ENCODE results near the gene FBLN1.
"Not testable (repeated sequence)": the region's sequence is repeated elsewhere in the genome, so short reads cannot be mapped to it uniquely, and the experiment has no call there.

Gene FBLN1

GRCh38 chr22:45584621-45585436, 82.1 kb downstream of the FBLN1 start:
- DNase-seq (ENCODE audit: low read depth in 2 of 2) = no peak

- DNase-seq (ENCODE audit: low read depth in 2 of 2) = no peak
Measured at GRCh38 chr22:45585437-45585755, 82.7 kb downstream of the FBLN1 start.

DNA sequence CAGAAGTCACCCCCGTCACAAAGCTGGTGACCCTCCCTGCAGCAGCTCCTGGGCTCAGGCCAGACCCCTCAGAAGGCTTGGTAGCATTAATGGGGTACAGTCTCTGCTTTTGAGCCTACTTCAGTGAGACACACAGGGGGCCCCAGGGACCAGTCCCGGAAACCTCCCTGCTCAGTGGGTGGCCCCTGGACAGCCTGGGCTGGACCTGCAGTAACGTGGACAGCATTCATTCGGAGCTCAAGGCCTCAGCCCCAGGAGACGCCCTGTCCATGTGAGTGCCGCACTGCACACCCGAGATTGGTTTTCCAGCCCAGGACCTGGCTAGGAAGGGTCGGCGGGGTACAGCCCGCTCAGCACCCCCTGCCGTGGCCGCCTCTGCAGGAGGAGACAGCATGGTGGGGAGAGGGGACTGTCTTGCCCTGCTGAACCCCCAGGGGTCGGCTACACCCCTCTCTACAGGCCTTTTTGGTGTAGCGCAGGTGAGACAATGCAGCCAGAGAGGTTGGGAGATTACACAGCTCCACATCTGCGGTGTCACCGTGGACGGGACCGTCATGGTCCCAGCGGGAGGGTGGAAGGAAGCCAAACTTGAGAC, 83.4 kb downstream of the FBLN1 start:
- no peak for DNase-seq (ENCODE audit: low read depth in 2 of 2)

GRCh38 chr22:45586651-45587405, 84.1 kb downstream of the FBLN1 start:
- no peak for DNase-seq (ENCODE audit: low read depth in 2 of 2)

DNA sequence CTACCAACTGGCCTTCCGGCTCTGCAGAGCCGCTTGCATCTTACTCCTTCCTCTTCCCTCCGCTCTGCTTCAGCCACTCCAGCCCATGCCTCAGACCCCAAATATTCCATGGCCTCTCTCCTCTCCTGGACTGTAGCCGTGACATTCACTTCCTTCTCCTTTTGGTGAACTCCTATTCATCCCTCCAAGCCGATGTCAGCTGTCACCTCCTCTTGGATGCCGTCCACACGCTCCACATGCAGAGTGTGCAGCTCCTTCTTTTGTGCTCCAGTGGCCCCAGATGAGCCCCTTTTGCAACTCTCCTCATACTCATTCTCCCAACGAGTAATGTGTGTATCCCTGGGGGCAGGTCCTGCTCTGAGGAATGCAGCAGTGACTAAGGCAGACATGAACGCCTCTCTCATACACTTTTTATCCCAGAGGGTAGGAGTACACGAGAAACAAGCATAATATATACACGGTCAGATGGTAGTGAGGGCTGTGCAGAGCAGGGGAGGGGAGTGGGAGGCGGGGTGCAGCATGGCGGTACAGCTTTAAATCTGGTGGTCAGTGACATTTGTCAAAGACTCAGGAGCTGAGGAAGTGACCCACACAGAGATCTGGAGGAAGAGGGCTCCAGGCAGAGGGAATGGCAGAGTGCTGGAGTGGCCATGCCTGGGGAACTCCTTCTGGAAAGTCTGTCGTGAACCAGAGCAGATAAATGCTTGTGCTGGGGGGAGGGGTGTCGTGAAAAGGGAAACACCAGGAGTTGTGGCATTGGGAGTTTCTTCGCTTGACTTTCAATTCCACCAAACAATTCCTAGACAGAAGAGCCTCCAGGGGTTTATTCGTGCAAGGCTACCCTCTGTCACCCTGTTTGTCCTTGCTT, 85.2 kb downstream of the FBLN1 start:
- DNase-seq (ENCODE audit: low read depth in 2 of 2) = no peak

DNA sequence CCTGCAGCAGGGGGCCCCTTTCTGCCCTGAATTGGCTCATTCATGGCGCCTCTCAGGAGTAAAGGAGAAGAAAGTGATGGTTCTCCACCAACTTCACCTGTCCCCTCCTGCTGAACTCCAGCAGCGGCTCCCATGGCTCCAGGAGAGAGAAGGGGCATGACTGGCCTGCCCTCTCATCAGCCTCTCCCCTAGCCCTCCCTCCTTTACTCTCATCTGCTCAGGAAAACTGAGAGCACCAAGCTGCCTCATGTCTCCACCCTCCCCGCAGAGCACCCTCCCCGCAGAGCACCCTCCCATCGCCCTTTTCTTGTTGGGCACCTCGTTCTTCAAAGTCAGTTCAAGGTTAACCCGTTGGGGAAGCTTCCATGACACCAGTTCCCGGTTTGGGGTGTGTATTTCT, 86.9 kb downstream of the FBLN1 start:
- DNase-seq (ENCODE audit: low read depth in 2 of 2) = no peak

- DNase-seq (ENCODE audit: low read depth in 2 of 2) = no peak
Measured at GRCh38 chr22:45590262-45590661, 87.6 kb downstream of the FBLN1 start.

DNA sequence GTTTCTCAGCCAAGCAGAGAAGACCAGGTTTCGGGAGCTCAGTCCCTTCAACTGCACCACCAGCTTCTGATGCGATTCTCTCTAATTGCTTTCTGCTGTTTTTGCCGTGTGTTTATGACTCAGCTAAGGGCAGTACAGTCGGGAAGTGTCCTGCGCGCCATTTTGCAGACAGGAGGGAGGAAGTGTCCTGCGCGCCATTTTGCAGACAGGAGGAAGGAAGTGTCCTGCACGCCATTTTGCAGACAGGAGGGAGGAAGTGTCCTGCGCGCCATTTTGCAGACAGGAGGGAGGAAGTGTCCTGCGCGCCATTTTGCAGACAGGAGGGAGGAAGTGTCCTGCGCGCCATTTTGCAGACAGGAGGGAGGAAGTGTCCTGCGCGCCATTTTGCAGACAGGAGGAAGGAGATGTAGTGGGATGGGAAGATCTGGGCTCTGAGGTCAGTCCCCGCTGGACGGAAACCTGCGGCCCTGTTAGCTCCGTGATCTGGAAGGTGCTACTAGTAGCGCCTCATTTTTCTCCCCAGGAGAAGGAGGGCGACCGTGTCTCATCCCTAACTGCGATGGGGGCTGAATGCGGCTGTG, 89.0 kb downstream of the FBLN1 start:
- DNase-seq (ENCODE audit: low read depth in 2 of 2) = not testable (repeated sequence)

DNA sequence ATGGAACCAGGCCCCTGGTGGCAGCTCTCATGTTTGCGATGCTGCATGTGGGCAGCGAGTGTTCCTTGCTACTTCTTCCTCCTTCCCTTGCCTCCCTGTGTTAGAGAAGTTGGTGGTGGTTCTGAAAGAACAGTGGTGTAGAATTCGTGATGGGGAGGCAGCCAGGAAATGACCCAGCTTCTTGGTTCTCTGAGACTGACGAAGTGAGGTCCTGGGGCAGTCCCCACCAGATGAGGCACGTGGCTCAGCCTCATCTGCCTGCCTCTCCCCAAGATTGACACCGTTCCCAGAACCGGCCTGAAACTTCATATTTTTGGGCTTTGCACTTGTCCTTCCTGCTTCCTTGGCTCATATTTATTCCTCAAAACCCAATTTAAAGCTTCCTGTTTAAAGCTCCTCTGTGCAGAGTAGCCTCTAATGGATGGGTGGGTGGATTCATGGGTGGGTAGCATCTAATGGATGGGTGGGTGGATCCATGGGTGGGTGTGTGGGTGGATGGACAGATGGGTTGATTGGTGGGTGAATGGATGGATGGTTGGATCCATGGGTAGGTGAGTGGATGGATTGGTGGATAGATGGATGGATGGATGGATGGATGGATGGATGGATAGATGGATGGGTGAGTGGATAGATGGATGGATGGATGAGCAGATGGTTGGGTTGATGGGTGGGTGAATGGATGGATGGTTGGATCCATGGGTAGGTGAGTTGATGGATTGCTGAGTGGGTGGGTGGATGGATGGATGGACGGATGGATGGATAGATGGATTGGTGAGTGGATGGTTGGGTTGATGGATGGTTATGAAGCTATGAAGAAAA, 91.6 kb downstream of the FBLN1 start:
- DNase-seq (ENCODE audit: low read depth in 2 of 2) = no peak

DNA sequence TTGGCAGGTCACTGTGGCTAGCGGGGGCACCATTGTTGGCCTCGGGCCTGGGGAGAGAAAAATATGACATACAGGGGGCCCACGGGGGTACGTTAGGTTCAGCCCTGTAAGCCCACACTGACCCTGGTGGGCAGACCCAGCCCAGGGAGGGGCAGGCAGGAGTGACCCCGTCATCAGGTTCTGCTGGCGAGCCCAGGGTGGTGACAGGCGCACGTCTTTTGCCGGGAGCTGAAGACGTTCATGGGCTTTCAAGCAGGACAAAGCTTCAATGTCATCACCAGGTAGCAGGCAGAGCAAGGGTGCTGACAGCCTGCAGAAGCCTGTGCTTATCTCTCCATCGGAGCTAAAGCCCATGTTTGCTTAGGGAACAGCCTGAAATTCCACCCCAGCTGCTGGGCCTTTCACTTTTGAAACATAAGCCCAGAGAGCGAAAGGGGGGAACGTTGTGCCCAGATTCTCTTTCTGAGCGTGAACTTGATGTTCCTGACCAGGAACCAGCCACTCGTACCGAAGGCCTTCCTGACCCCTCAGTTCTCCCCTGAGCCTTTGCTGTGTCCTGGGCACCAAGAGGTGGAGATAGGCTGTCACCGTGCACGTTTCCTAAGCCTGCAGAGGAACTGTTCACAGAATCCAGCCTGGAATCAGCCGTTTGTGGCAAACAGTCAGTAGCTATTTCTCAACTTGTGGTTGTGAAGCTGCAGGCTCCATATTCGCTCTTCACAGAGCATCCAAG, 94.9 kb downstream of the FBLN1 start:
- DNase-seq (ENCODE audit: low read depth in 2 of 2) = no peak

- DNase-seq (ENCODE audit: low read depth in 2 of 2) = no peak
Measured at GRCh38 chr22:45598596-45599217, 96.0 kb downstream of the FBLN1 start.

DNA sequence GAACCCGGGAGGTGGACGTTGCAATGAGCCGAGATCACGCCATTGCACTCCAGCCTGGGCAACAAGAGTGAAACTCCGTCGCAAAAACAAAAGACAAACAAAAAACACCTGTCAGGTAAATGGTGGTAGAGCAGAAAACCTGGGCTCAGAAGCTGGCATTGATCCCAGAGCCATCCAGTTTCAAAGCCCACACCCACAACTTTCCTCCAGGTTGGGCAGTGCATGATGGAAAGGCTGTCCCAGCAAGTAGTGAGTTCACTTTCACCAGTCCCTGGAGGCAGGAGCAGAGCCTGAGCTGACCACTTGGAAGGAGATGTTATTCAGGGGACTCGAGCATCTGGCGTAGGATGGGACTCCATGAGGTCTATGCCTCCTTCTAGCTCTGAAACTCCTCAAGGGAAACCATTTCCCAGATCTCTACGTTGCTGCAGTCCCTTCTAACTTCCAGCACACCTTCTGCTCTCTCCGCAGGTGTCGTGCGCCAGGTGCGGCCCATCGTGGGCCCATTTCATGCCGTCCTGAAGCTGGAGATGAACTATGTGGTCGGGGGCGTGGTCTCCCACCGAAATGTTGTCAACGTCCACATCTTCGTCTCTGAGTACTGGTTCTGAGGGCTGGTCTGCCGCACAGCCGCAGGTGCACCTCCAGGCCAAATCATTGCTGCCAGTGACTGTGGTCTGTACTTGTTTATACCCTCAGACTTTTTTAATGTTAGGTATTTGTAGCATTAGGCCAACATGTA, 97.3 kb downstream of the FBLN1 start:
- no peak for DNase-seq (ENCODE audit: low read depth in 2 of 2)

DNA sequence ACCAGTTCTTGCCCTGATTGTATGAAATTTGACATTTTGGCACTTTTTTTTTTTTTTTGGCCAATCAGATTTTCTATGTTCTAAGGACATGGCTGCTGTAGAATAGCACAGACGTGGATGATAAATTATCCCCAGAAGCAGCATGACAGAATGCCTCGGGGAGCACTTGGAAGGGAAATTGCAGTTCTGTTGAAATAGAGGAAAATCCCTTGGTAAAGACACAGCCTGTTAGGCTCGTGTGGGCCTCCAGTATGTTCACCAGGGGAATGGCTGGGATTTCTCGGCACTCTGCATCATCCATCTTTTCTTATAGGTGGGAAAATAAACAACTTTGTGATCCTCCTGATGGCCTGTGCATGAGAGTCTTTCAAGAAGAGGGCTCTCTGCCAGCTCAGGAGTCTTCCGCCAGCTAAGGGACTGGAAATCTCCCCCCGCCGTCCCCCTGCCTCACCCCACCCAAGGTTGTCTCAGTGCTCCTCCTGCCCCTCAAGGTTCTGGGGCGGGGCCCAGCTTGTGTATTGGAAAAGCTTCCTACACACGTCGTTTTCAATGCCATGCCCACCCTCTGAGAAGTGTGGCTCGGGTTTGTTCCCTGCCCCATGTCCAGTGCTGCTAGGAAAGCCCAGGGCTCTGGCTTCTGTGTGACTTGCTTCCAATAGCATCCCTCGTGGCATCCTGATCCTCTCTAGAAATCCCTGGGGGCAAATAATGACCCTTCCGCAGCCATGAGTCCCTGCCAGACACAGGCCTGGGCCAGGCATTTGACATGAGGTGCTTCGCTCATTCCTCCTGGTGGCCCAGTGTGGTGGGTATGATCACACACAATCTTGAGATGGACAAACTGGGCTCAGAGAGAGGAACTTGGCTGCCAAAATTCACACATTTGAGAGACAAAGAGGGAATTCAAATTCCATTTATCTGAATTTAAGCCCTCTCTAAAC, 98.4 kb downstream of the FBLN1 start:
- peak; percentile 12 to 15 for DNase-seq (ENCODE audit: low read depth in 2 of 2)

DNA sequence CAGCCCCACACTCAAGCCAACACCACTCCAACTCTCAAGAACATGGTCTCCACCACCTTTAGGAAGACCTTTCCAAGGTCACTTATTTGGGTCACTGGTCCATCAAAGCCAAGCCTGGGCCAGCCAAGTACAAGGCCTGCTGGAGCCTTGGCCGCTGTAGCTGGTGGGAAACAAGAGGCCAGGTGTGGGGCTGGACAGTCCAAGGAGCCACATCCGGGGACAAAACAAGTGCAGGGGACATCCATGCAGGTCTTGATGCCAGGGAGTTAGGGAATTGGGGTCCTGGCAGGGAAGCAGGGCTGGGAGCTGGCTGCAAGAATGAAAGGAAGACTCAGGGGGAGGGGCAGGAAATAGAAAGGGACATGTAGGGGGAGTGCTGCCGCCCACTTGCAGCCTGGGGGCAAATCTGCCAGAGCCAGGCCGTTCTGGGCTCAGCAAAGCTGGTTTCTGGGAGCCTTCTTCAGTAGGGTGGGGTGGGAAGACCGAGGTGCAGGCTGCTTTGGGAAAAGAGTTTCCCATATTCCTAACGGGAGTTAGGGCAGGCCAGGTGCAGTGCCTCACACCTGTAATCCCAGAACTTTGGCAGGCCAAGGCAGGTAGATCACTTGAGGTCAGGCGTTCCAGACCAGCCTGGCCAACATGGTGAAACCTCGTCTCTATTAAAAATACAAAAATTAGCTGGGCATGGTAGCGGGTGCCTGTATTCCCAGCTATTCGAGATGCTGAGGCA, 99.5 kb downstream of the FBLN1 start:
- no peak for DNase-seq (ENCODE audit: low read depth in 2 of 2)

- peak; percentile 53 to 59 for DNase-seq (ENCODE audit: low read depth in 2 of 2)
Measured at GRCh38 chr22:45602824-45603595, 100.3 kb downstream of the FBLN1 start.

DNA sequence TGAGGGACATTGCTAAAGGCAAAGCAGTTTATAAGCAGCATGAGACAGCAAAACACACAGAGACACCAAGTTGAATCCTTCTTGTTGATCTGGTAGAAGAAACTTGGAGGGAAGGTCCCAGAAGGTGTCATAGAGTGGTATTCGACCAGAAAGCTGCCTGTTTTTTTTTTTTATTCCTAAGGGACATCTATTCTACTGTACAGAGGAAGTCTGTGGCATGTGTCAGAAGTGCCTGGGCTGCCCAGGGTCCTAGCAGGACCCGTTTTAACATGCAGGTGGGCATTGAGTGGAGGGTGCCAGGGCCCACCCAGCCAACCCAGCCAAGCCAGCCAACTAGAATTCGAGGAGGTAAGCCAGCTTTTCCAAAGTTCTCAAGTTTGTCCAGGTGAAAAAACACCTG, 100.9 kb downstream of the FBLN1 start:
- DNase-seq (ENCODE audit: low read depth in 2 of 2) = no peak
